NT2/D1 (cell line): Measurements from ENCODE around the gene TP53TG3D.
"Not testable (repeated sequence)": the region's sequence is repeated elsewhere in the genome, so short reads cannot be mapped to it uniquely, and the experiment has no call there.

ENCODE experiments used
- YY1 ChIP-seq: IDR thresholded peaks from 2 replicates; pipeline ENCODE4 v1.6.1; 2011; ENCODE audit not compliant: insufficient read length, insufficient read depth
- ZNF274 ChIP-seq: IDR thresholded peaks from 2 replicates; pipeline ENCODE4 v1.6.1; 2011; ENCODE audit warnings: mild to moderate bottlenecking, low read depth, low read length

DNA sequence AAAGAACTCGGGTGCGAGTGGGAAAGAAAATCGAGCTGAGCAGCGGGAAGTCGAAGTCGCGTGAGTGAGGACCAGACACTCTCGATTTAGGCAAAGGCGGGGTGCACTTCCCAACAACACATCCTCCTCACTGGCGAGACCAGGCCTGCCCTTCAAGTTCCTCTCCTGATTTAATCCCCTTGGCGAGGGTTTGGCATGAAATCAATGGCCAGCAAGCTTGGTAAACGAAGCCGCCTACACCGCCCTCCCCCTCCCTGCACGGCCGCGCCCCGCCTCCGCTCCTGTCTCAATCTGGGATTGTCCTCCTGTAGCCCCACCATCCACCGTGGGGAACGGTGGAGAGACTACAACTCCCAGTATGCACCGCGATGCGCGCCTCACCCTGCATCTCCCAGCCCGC is at the start of gene TP53TG3D:
- TF ChIP-seq YY1, ZNF274: not testable (repeated sequence)
